Skeletal muscle tissue (tissue), 4 donors: ENCODE data around the gene APLN. TPM values are rescaled to one million over a fixed set of nuclear protein-coding genes. Genes with fewer than 3 reads are reported as not detected.

Experiments
- H3K27ac ChIP-seq: one replicate; pipeline ENCODE4 v1.7.0; 2013; ENCODE audit warnings: mild to moderate bottlenecking, low read depth, low read length, inconsistent platforms
- H3K27me3 ChIP-seq, 3 donors: one replicate each; pipeline ENCODE4 v1.7.0; 2013; ENCODE audit warnings: low read length in 3 of 3; ENCODE audit not compliant: control insufficient read depth in 3 of 3, insufficient read depth in 3 of 3
- H3K36me3 ChIP-seq, 3 donors: one replicate each; pipeline ENCODE4 v1.7.0; 2013; ENCODE audit warnings: low read length in 3 of 3; ENCODE audit not compliant: control insufficient read depth in 3 of 3, insufficient read depth in 3 of 3
- H3K4me1 ChIP-seq, 3 donors: one replicate each; pipeline ENCODE4 v1.7.0; 2013; ENCODE audit warnings: low read length in 3 of 3, mild to moderate bottlenecking in 3 of 3; ENCODE audit not compliant: control insufficient read depth in 3 of 3, insufficient read depth in 3 of 3
- H3K4me3 ChIP-seq, 3 donors: one replicate each; pipeline ENCODE4 v1.7.0; 2013; ENCODE audit warnings: low read length in 3 of 3
- H3K9ac ChIP-seq, 3 donors: one replicate each; pipeline ENCODE4 v1.7.0; 2013; ENCODE audit warnings: low read length in 3 of 3, mild to moderate bottlenecking in 3 of 3, moderate library complexity in 2 of 3, low read depth in 1 of 3
- H3K9me3 ChIP-seq, 3 donors: one replicate each; pipeline ENCODE4 v1.7.0; 2013; ENCODE audit warnings: low read length in 3 of 3; ENCODE audit not compliant: control insufficient read depth in 3 of 3
- total RNA-seq: library from RNA; depleted of rRNA; stranded (reverse); fragments of >200 nt; gene quantifications from one replicate; pipeline ENCODE4 v1.2.3, GENCODE V29; 2014
- donor health status: Osteomylitis.

APLN gene
- total RNA-seq, 1 donor from 2014 or later: 4.2 TPM

- no peaks in the 10 kb centered on the region for H3K9me3 ChIP-seq
- peaks cover 2 to 6% (median 5%) of the 10 kb centered on the region in 3 donors for H3K4me1 ChIP-seq
- peaks cover 0 to 7% (median 0%) of the 10 kb centered on the region in 3 donors for H3K27me3 ChIP-seq
- H3K9ac ChIP-seq: no peak overlapping the region
- H3K4me3 ChIP-seq: no peak overlapping the region
- H3K27ac ChIP-seq: no peak overlapping the region
- H3K36me3 ChIP-seq: no peaks in the 10 kb centered on the region
Measured at GRCh38 chrX:129609395-129609794, 45.4 kb downstream of the APLN start.

GRCh38 chrX:129608496-129608895 lies 46.3 kb downstream of the APLN start:
- no peaks in the 10 kb centered on the region for H3K9me3 ChIP-seq
- no peak overlapping the region for H3K4me3 ChIP-seq
- H3K27me3 ChIP-seq: peaks cover 0 to 7% (median 0%) of the 10 kb centered on the region in 3 donors
- H3K4me1 ChIP-seq: peaks cover 4 to 9% (median 7%) of the 10 kb centered on the region in 3 donors
- no peak overlapping the region for H3K9ac ChIP-seq
- H3K27ac ChIP-seq: no peak overlapping the region
- no peaks in the 10 kb centered on the region for H3K36me3 ChIP-seq

GRCh38 chrX:129606918-129607317 lies 47.8 kb downstream of the APLN start:
- Histone ChIP-seq H3K4me3 (no peak overlapping the region), H3K36me3 (no peaks in the 10 kb centered on the region), H3K4me1 (peaks cover 4 to 9% (median 7%) of the 10 kb centered on the region in 3 donors), H3K9me3 (no peaks in the 10 kb centered on the region), H3K27ac (no peak overlapping the region), H3K27me3 (peaks cover 0 to 7% (median 0%) of the 10 kb centered on the region in 3 donors), H3K9ac (no peak overlapping the region)

- peaks cover 4 to 15% (median 5%) of the 10 kb centered on the region in 3 donors for H3K4me1 ChIP-seq
- no peak overlapping the region for H3K4me3 ChIP-seq
- no peak overlapping the region for H3K27ac ChIP-seq
- no peaks in the 10 kb centered on the region for H3K9me3 ChIP-seq
- H3K27me3 ChIP-seq: peaks cover 0 to 3% (median 0%) of the 10 kb centered on the region in 3 donors
- no peaks in the 10 kb centered on the region for H3K36me3 ChIP-seq
- H3K9ac ChIP-seq: no peak overlapping the region
Measured at GRCh38 chrX:129600981-129601424, 53.8 kb downstream of the APLN start.

- peaks cover 0 to 3% (median 0%) of the 10 kb centered on the region in 3 donors for H3K27me3 ChIP-seq
- H3K9ac ChIP-seq: no peak overlapping the region
- H3K9me3 ChIP-seq: no peaks in the 10 kb centered on the region
- H3K4me3 ChIP-seq: no peak overlapping the region
- no peak overlapping the region for H3K27ac ChIP-seq
- H3K4me1 ChIP-seq: peaks cover 4 to 11% (median 5%) of the 10 kb centered on the region in 3 donors
- H3K36me3 ChIP-seq: no peaks in the 10 kb centered on the region
Measured at GRCh38 chrX:129599996-129600395, 54.8 kb downstream of the APLN start.

GRCh38 chrX:129599499-129599898 lies 55.3 kb downstream of the APLN start:
- Histone ChIP-seq H3K9ac (no peak overlapping the region), H3K36me3 (no peaks in the 10 kb centered on the region), H3K27ac (no peak overlapping the region), H3K27me3 (peaks cover 0 to 3% (median 0%) of the 10 kb centered on the region in 3 donors), H3K4me3 (no peak overlapping the region), H3K4me1 (peaks cover 3 to 10% (median 4%) of the 10 kb centered on the region in 3 donors), H3K9me3 (no peaks in the 10 kb centered on the region)

- H3K4me1 ChIP-seq: peaks cover 5 to 16% (median 5%) of the 10 kb centered on the region in 3 donors
- H3K9ac ChIP-seq: no peak overlapping the region
- no peak overlapping the region for H3K27ac ChIP-seq
- H3K36me3 ChIP-seq: no peaks in the 10 kb centered on the region
- H3K27me3 ChIP-seq: peaks cover 0 to 3% (median 0%) of the 10 kb centered on the region in 3 donors
- H3K9me3 ChIP-seq: no peaks in the 10 kb centered on the region
- no peak overlapping the region for H3K4me3 ChIP-seq
Measured at GRCh38 chrX:129597905-129598304, 56.9 kb downstream of the APLN start.

- Histone ChIP-seq H3K27ac (no peak overlapping the region), H3K4me3 (no peak overlapping the region), H3K9ac (no peak overlapping the region), H3K9me3 (no peaks in the 10 kb centered on the region), H3K4me1 (peaks cover 5 to 21% (median 6%) of the 10 kb centered on the region in 3 donors), H3K36me3 (peaks cover 0 to 4% (median 2%) of the 10 kb centered on the region in 3 donors), H3K27me3 (peaks cover 0 to 2% (median 0%) of the 10 kb centered on the region in 3 donors)
Measured at GRCh38 chrX:129596077-129596476, 58.7 kb downstream of the APLN start.

Other genes with a start within 250 kb of the APLN start
- gene SMARCA1, start 131.5 kb downstream of the APLN start, total RNA-seq: 53.8 TPM
- 8.4 TPM for gene OCRL, start 114.7 kb downstream of the APLN start, total RNA-seq
- 3.7 TPM for gene XPNPEP2, start 84.0 kb upstream of the APLN start, total RNA-seq
- gene SASH3, start 125.0 kb upstream of the APLN start, total RNA-seq: 2.6 TPM
- gene ZDHHC9, start 188.9 kb upstream of the APLN start, total RNA-seq: 17.7 TPM